ACHN (cell line): ENCODE results near the gene FARSA.
"Not testable (repeated sequence)": the region's sequence is repeated elsewhere in the genome, so short reads cannot be mapped to it uniquely, and the experiment has no call there.

Experiments
- DNase-seq: peaks from one replicate; pipeline ENCODE4 v3.0.0-alpha.2; 2015
- in situ Hi-C: cut with HindIII; loops from 2 replicates; pipeline ENCODE4 v1.10.0; 2017; ENCODE audit warnings: low sequenced_read_pairs, low pct_ligation_motif_present, low pct_unique_long_range_greater_than_20kb

FARSA gene

DNA sequence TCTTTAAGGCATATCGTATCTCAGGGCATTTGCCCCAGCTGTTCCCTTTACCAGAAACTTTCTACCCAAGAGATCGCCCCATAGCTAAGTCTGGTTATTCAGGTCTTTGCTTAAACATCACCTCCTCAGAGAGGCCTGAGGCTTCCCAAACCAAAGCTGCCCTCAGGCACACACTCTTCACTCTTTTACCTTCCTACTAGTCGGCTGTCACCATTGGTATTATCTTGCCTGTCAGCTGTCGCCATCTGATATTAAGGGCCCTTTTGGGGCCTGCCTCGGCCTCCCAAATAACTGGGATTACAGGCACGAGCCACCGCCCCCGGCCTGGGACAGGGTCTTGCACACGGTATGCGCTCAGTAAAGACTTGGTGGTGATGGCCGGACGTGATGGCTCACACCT lies 22.5 kb upstream of the FARSA start:
- in situ Hi-C loops, result no loop called here
- no peak for DNase-seq

DNA sequence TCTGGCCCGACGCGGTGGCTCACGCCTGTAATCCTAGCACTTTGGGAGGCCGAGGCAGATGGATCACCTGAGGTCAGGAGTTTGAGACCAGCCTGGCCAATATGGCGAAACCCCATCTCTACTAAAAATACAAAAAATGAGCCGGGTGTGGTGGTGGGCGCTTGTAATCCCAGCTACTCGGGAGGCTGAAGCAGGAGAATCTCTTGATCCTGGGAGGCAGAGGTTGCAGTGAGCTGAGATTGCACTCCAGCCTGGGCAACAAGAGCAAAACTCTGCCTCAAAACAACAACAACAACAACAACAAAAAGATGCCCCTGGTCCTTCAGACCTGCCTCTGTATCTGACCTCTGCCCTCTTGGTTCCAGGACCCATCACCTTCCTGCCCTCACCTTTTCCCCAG lies 22.1 kb upstream of the FARSA start:
- in situ Hi-C loops, DNase-seq: not testable (repeated sequence)

DNA sequence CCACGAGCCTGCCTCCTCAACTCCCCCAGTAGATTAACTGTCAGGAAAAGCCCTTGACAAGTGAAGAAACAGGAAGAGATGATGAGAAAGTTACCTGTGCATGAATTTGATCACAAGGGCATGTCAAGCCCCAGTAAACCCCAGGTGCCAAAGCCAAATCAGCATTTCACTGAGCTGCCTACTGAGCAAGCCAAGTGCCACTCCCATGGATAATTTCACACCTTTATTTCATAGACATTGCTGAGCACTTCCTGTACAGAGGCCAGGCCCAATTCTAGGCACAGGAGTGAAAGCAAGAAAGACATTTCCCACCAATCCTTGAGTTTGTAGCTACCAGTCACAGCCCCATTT lies 21.1 kb upstream of the FARSA start:
- no peak for DNase-seq
- in situ Hi-C loops, result no loop called here

DNA sequence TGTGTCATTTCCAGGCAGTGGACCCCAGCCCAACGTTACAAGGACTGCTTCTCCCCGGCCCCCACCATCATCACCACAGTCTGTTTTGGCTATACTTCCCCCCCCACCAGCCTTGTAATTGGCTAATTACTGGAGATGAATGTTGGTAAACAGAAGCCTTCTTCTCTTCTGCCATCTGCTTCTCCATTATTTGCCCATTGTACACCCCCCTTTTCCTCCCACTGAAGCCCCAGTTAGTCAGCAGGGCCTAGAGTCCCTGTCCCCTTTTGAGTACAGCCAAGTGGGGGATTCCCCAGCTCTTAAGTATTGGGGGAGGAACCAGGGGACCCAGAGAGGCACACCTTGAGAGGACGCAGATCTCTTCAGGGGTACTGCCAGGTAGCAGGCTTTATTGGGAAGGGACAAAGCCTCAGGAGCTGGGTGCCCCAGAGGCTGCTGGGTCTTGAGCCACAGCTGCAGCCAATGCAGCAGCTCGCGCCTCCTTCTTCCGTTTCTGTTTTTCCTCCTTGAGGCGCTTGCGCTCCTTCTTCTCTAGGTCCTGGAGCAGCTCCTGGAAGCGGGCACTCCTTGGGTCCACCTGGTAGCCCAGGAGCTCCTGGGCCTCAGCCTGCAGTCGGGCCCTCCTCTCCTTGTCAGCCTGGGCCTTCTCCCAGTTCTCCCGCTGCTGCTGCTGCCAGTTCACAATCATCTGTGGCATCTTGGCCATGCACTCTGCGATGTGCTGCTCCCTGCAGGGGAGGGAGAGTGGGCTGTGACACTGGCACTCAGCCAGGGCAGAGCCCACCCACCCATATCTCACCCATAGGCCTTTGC lies 20.5 kb upstream of the FARSA start:
- in situ Hi-C loops, result no loop called here

GRCh38 chr19:12953138-12953798 lies 19.8 kb upstream of the FARSA start:
- no peak for DNase-seq
- in situ Hi-C loops, result no loop called here

More for the DNA sequence above, 20.5 kb upstream of the FARSA start:
- DNase-seq, result no peak

DNA sequence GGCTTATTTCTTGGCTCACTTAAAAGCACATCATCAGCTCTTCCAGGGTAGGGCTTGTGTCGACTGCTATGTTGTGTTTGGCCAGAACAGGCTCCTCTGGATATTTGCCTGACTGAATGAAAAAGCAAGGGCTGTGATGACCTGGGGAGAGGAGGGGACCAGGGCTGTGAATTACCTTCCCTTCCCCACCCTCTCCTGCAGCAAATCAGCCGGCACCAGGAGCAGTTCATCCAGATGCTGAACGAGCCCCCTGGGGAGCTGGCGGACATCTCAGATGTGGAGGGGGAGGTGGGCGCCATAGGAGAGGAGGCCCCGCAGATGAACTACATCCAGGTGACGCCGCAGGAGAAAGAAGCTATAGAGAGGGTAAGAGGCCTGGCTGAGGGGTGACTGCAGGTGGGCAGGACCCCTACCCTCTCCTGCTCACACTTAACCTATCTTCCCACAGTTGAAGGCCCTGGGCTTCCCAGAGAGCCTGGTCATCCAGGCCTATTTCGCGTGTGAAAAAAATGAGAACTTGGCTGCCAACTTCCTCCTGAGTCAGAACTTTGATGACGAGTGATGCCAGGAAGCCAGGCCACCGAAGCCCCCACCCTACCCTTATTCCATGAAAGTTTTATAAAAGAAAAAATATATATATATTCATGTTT lies 19.1 kb upstream of the FARSA start:
- DNase-seq, result peak; percentile 19
- in situ Hi-C loops, result no loop called here

DNA sequence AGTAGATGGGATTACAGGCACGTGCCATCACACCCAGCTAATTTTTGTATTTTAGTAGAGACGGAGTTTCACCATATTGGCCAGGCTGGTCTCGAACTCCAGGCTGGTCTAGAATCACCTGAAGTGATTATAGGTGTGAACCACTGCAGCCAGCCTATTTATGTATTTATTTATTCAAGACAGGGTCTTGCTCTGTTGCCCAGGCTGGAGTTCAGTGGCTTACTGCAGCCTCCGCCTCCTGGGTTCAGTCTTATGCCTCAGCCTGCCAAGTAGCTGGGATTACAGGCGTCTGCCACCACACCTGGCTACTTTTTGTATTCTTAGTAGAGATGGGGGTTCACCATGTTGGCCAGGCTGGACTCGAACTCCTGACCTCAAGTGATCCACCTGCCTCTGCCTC lies 18.5 kb upstream of the FARSA start:
- DNase-seq, in situ Hi-C loops: not testable (repeated sequence)

- in situ Hi-C loops, result no loop called here
- DNase-seq, result no peak
Observed at GRCh38 chr19:12949363-12950283, 16.1 kb upstream of the FARSA start.

DNA sequence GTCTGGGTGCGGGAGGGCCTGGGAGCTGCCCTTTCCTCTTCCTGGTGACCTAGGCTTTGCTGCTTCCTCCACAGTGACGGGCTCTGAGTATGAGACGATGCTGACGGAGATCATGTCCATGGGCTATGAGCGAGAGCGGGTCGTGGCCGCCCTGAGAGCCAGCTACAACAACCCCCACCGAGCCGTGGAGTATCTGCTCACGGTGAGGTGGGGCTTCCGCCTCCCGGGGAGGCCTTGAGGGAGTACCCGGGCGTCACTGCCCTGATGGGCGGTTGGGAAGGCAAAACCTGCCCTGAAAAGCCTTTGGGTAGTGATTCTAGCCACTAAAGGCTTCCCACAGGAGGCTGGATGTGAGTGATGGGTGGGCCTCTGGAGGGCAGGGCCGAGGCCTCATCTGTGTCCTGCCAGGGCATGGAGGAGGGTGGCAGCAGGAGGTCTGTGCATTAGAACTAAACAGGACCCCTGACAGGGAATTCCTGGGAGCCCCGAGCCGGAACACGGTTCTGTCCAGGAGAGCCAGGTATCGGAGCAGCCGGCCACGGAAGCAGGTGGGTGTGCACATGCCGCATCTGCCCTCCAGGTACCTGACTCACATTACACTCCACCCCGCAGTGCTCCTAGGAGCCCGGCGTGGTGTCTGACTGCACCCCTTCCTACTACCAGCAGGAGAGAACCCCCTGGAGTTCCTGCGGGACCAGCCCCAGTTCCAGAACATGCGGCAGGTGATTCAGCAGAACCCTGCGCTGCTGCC lies 15.3 kb upstream of the FARSA start:
- in situ Hi-C loops, result no loop called here
- no peak for DNase-seq

DNA sequence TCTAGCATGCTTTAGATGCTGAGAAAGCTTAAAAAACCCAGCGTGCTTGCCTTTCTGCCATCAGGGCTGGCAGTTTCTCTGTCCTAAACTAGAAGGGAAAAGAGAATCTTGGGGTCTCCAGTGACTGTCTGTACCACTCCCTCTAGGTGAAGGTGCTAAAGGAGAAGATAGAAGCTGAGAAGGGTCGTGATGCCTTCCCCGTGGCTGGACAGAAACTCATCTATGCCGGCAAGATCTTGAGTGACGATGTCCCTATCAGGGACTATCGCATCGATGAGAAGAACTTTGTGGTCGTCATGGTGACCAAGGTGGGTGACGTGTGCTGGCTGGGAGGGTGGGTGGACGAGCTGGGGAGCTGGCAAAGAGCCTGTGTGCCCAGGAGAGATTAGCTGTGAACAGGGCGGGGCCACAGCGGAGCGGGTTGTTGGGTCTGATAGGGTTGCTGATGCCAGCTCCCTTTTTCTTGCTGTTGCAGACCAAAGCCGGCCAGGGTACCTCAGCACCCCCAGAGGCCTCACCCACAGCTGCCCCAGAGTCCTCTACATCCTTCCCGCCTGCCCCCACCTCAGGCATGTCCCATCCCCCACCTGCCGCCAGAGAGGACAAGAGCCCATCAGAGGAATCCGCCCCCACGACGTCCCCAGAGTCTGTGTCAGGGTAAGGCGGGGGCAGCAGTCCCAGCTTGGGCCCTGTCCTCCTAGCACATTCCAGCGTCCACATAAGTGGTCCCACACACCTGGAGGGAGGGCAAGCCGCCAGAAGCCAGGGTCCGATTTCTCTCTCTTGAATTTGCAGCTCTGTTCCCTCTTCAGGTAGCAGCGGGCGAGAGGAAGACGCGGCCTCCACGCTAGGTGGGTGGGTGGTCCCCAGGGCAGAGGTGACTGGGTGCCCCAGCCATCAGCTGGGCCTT lies 14.4 kb upstream of the FARSA start:
- in situ Hi-C loops, result no loop called here
- DNase-seq, result no peak

DNA sequence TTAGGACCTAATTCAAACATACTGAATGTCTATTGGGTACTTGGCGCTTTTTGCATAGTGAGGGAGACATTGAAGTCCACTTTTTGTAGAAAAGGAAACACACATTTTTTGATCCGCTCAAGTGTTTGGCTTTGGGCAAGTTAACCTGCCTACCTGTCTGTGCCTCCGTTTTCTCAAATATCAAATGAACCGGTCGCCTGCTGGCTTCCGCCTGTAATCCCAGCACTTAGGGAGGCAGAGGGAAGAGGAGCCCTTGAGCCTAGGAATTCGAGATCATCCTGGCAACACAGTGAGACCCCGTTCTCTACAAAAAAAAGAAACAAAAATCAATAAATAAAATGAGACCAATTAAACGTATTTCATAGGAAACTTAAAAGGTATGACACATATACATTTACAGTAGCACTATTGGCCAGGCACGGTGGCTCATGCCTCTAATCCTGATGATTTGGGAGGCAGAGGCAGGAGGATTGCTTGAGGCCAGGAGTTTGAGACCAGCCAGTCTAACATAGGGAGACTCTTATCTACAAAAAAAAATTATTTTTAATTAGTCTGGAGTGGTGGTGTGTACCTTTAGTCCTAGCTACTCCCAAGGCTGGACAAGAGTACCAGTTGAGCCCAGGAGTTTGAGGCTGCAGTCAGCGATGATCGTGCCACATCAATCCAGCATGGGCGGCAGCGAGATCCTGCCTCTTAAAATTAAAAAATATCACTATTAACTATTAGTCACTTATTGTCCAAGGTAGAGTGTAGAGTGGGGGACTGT lies 13.4 kb upstream of the FARSA start:
- no peak for DNase-seq
- in situ Hi-C loops, result no loop called here

DNA sequence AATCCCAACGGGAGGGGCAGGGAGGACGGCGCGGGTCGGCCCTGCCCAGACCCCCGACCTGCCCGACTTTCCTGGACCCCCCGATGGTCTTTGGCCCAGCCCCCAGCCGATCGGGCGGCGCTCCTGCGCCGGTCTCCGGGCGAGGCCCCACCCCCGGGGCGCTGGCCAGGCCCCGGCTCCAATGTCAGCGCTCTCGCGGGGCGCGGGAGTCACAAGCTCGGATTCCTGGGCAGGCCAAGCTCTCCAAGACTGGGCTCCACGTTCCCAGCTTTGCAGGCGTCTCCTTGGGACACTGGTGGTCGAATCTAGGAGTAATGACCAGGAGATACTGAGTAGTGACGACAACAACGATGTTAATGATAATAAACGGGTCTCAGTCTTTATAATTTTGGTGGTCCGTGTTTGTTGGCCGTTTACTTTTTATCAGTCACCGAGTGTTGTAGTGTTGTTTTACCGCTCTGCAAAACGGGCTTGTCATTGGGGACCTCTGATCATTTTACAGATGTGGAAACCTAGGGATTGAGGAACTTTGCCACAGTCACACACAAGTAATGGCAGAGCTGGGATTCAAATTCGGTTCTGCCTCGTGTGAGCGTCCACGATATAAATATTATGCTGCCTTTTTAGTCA lies 12.7 kb upstream of the FARSA start:
- in situ Hi-C loops, result no loop called here
- peak; percentile 78 for DNase-seq

DNA sequence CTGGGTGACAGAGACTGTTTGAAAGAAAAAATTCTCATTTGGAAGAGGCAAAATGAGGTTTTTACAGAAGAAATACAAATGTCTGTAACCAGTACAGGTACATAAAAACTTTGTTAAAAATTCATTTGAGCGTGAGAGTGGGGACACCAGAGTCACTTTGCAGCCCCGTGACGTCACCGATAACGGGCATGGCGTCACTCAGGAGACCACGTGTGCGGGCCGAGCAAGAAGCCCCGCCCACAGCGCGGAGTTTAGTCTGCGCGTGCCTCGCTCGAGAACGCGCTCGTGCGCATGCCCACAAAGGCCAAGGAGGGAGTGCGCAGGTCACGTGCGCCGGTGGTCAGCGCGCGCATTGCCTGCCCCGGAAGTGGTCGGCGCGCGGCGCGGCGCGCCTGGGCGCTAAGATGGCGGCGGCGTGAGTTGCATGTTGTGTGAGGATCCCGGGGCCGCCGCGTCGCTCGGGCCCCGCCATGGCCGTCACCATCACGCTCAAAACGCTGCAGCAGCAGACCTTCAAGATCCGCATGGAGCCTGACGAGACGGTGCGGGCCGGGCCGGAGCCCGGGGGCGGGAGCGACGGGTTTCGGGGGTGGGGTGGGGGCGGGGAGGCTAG lies 12.1 kb upstream of the FARSA start, which contains the start of gene RAD23A:
TSS of gene RAD23A (plus strand) at position 384 of the 613 bp plus-strand sequence. CDS start at position 471, 87 bp downstream.
- peak; percentile 96 for DNase-seq
- in situ Hi-C loops, result no loop called here

DNA sequence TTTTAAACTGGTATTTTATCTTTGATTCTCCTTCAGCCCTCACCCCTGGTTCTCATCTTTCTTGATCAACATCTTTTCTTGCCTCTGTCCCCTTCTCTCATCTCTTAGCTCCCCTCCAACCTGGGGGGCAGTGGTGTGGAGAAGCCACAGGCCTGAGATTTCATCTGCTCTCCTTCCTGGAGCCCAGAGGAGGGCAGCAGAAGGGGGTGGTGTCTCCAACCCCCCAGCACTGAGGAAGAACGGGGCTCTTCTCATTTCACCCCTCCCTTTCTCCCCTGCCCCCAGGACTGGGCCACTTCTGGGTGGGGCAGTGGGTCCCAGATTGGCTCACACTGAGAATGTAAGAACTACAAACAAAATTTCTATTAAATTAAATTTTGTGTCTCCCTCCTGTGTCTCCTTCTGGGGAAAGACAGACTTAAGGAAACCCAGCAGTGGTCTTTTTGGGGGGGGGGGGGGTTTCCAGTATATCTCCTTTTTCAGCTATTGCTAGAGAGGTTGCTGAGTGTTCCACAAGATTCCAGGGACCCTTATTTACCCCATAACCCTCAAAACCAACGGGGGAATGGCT lies 10.7 kb upstream of the FARSA start:
- in situ Hi-C loops, result no loop called here

DNA sequence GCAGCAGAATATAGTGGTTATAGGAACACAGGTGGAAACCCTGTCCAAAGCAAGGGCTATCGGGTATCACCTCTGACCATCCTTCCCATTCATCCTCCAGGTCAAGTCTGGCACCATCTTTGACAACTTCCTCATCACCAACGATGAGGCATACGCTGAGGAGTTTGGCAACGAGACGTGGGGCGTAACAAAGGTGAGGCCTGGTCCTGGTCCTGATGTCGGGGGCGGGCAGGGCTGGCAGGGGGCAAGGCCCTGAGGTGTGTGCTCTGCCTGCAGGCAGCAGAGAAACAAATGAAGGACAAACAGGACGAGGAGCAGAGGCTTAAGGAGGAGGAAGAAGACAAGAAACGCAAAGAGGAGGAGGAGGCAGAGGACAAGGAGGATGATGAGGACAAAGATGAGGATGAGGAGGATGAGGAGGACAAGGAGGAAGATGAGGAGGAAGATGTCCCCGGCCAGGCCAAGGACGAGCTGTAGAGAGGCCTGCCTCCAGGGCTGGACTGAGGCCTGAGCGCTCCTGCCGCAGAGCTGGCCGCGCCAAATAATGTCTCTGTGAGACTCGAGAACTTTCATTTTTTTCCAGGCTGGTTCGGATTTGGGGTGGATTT lies 10.0 kb upstream of the FARSA start:
- in situ Hi-C loops, result no loop called here
- no peak for DNase-seq

More for the DNA sequence above, 10.7 kb upstream of the FARSA start:
- DNase-seq, result no peak
